NCI-H1105 treated with DMSO at 0.1 percent for 48 hours (cell line): ENCODE measurements around the gene FARS2.
A peak's percentile ranks its signal among the peaks of the same experiment; 100 is the strongest.
"Not testable (repeated sequence)": the region's sequence is repeated elsewhere in the genome, so short reads cannot be mapped to it uniquely, and the experiment has no call there.

ENCODE experiments used
- DNase-seq: peaks from one replicate; lab custom pipeline; 2025; lab: John Stamatoyannopoulos, UW

The FARS2 gene

DNA sequence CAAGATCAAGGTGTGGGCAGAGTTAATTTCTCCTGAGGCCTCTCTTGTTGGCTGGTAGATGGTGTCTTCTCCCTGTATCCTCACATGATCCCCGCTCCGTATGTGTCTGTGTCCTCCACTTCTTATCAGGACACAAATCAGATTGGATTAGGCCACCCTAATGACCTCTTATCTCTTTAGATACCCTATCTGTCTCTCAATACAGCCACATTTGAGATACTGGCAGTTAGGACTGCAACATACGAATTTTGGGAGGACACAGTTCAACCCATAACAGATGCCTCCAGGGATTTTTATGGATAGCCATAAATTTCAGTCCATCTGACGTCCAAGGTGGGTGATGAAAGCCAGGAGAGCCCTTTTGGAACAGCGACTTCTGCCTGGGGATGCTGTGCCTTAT is 376.4 kb downstream of the FARS2 start:
- DNase-seq = no peak

DNA sequence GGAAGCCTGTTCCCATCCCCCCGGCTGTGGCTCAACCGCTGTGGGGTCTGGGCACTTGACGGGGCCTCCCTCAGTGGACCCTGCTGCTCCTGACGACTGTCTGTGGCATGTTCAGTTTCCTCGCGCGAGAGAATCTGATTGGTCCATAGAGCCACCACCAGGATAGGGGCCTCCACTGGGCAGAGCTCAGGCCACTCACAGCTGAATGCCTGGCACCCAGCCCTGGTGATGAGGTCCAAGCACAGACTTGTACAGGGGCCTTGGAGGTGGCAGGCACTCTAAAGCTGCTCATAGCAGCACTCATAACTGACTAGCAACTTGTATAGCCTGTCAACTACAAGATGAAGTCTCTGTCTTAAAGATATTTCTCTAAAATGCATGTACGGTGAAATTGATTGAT is 377.4 kb downstream of the FARS2 start:
- no peak for DNase-seq

GRCh38 chr6:5639193-5639592 is 377.9 kb downstream of the FARS2 start:
- DNase-seq = no peak

DNA sequence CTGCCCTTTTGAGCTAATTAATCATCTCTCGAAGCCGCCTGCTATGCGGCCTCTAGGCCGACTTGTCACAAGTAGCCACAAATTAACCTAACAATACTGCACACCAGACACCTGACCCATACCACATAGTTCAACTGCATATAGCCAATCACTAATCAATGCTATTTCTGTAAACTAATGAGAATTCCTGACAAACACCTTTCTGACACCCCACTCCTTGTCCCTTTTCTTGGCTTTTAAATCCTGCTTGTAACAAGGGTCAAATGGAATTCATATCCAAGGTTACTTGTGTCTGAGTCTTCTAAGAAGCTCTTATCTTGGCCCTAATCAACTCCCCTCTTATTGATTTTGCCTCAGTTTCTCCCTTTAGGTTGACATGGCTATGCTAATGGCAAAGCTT is 379.3 kb downstream of the FARS2 start:
- no peak for DNase-seq

DNA sequence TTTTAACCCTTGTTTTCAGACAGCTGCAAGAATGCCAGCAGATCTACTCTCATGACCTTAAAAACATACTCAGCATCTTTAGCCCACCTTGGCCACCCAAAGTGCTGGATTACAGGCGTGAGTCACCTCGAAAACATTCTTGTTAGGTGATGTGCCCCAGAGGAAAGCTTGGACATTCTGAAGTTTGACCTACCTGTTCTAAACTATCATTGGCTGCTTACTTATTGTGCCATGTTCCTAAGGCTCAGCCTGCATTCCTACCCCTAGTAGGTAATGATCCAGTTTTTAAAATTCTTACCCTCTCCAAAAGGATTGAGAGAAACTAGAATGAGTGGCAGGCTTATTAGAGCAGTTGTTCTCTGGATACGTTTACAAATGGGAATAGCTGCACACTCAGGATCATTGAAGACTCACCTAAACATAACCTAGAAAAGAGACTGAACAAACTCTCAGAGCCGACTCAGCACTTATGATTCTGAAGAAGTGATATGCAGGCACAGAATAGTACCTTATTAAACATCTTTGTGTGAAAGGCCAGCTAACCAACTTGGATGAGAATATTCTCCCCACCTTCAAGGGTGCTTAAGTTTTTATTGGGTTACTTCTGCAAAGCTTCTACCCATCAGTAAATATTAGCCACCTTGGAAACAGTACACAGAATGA is 383.3 kb downstream of the FARS2 start:
- DNase-seq = no peak

DNA sequence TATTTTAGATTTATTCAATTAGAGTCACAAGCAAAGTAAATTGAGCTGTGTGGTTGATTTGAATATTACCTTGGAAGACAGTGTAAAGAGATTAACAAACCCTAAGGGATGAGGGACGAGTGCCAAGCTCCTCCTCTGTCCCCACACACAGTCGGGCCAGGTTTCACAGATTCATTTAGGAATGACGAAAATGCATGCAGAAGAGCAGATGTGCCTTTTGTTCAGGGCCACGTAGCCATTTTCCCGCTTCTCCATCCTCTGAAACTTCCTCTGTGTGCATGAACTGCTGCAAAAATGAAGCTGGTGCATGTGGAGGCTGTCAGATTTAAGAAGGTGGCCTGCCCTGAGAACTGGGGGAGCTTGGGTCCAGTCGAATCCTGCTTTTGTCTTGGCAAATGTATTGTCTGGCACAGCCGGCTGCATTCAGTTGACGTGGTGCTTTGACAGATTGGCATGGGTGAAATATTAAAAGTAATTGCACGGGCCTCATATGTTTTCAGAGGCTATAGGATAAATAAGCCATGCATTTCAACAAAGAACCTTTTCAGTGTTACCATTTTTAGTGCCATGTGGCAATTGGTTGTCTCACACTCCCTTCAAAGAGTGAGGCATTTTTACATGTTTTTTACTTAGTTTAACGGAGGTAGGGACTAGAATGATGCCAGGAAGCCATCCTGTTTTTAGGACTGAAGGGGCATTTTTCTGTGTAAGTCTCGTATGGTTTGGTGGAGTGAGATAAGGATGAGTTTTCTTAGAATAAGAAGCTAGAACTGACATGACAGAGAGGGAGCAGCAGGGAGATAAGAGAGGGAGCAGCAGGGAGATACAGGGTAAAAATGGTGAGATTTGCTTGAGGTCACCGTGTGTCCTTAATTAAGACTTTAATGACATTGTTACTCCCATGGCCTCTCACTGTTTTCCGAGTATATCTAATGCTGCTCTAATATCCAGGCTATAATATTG is 384.3 kb downstream of the FARS2 start:
- DNase-seq = peak; percentile 81

- no peak for DNase-seq
Observed at GRCh38 chr6:5652406-5653137, 391.3 kb downstream of the FARS2 start.

DNA sequence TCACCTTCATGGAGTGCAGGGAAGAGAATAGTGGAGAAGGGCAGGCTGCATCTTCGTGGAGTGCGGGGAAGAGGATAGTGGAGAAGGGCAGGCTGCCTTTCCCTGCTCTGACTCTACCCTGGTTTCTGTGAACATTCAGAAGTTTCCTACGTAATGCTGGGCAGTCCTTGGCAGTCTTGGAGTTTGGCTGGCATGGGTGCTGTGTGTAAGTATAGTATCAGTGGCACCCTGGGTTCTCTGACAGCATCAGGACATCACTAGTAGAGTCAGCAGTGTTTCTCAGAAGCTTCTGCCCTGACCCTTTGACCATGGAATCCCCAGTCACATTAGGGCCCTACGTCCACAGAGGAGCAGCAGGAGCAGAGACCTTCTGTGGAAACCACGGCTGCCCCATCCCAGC is 392.5 kb downstream of the FARS2 start:
- DNase-seq = no peak

DNA sequence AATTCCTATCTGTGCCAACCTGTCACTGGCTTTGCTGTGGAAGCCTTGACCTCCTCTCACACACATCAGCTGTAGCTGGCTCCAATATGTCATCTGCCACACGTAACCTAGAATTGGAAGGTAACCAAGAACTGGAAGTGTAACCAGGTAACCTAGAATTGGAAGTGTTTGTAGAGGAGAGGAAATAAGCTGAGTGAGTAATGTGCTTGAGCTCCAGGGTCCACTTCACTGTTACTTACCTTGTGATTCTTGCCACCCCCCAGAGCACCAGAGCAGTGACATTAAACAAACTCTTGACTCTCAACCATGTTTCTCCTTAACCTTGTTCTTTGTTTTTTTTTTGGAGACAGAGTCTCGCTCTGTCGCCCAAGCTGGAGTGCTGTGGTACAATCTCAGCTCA is 394.9 kb downstream of the FARS2 start:
- no peak for DNase-seq

- DNase-seq = not testable (repeated sequence)
Observed at GRCh38 chr6:5656695-5657094, 395.4 kb downstream of the FARS2 start.

DNA sequence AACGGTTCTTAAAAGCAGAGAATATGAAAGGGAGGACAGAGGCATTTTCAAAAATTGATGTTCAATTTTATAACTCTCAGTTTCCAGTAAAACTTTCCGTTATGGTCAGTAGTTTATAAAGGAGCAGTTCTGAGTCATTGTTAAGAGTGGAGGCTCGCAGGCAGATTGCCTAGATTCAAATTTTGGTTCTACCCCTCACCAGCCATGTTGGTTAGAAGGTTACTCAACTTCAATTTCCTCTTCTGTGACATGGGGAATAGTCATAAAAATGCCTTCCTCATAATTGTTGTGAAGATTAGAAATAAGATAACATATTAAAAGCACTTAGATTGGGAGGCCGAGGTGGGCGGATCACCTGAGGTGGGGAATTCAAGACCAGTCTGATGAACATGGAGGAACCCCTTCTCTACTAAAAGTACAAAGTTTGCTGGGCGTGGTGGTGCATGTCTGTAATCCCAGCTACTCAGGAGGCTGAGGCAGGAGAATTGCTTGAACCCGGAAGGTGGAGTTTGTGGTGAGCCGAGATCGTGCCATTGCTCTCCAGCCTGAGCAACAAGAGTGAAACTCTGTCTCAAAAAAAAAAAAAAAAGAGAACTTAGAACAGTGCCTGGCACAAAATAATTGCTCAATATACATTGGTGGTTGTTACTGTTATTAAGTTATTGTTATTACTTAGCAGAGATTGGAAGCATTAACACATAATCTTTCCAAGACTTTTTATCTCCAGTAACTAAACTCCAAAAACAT is 396.5 kb downstream of the FARS2 start:
- DNase-seq = no peak

DNA sequence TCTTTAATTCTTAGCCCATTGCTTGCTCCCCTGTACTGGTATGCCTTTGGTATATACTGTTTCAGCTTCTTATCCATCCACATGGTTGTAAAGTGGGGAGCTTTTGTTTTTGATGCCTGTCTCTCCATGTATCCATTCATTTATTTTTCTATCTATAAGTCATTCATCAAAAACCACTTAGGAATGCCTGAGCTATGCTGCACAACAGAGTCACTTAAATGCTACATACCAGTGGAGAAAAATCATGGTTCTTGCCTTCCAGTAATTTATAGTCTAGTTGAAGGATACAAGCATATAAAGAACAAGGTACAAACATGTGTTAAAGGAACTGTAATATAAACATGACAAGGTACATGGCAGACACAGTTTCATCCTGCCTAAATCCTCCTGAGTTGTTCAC is 398.2 kb downstream of the FARS2 start:
- DNase-seq = no peak

GRCh38 chr6:5660772-5661171 is 399.5 kb downstream of the FARS2 start:
- no peak for DNase-seq

DNA sequence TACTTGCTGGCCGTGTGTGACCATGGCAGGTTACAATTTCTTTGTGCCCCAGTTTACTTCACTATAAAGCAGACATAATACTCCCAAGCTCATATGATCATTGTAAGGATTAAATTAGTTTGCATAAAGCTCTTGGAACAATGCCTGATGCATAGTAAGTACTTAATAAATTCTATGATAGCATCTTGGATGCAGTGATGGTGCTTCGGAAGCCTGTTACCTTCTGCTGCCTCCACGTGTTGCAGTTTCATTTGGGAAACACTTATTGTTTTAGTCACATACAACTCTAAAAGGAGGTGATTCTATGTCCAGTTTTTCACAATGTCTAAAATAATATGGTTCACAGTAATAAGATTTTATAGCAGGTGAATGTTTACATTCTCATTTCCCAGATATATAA is 401.5 kb downstream of the FARS2 start:
- DNase-seq = no peak

GRCh38 chr6:5663259-5663658 is 401.9 kb downstream of the FARS2 start:
- no peak for DNase-seq

- DNase-seq = no peak
Observed at GRCh38 chr6:5663739-5664138, 402.4 kb downstream of the FARS2 start.

DNA sequence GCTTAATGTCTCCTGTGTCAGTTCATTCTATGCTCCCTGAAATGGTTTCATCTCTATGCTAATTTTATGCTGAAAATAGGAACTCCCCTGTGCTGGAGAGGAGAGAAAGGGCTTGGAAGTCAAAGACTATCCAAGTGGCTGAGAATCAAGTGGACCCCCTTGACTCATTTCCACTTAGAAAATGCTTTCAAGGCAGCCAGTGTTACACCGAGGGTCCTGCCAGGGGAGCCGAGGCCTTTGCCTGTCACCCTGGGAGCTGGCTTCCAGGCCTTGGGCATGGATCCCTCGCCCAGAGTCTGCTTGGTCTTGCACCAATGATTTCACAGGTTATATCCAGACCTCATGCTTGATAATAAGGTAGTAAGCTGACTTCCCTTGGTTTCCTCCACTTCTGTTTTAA is 402.8 kb downstream of the FARS2 start:
- no peak for DNase-seq

GRCh38 chr6:5665173-5665572 is 403.9 kb downstream of the FARS2 start:
- no peak for DNase-seq

GRCh38 chr6:5665667-5666066 is 404.4 kb downstream of the FARS2 start:
- no peak for DNase-seq

DNA sequence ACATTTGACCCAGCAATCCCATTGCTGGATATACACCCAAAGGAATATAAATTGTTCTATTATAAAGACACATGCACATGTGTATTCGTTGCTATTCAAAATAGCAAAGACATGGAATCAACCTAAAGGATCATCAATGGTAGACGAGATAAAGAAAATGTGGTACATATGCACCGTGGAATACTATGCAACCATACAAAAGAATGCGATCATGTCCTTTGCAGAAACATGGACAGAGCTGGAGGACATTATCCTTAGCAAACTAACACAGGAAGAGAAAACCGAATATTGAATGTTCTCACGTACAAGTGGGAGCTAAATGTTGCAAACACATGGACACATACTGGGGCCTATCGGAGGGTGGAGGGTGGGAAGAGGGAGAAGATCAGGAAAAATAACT is 405.4 kb downstream of the FARS2 start:
- no peak for DNase-seq

GRCh38 chr6:5667737-5668136 is 406.4 kb downstream of the FARS2 start:
- no peak for DNase-seq

DNA sequence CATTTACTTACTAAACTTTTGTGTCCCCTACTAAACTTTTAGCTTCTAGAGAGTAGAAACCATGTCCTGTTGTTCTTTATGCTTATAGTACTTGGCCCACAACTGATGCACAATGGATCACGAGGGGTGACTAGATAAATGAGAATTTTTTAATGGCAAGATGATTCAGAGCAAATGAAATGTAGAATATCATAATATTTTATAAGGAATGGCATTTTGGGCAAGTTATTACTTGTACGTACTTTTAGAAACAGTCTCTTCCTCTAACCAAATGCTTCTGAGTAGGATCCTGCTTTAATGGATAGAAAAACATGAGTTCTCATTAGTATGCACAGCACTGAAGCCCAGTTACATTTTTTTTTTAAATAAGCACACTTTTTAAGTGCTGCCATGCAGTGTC is 409.1 kb downstream of the FARS2 start:
- DNase-seq = no peak
